SK-N-SH (cell line): ENCODE results near the gene SERPINA1. TPM values are rescaled to one million over a fixed set of nuclear protein-coding genes. Genes with fewer than 3 reads are reported as not detected.

Experiments used
- CTCF ChIA-PET: fragments of 300-600, 350-600 bp; formaldehyde crosslinking; extraction: SDS; loops from one replicate; lab custom pipeline; 2021; lab: Yijun Ruan, JAX
- POLR2A ChIA-PET: fragments of 350-600 bp; sonication (Branson Sonifier 250); formaldehyde crosslinking; extraction: SDS; loops from one replicate; lab custom pipeline; 2020; ENCODE audit warnings: antibody characterized with exemption, inconsistent platforms; lab: Yijun Ruan, JAX
- DNase-seq: peaks from one replicate; pipeline ENCODE4 v3.0.0; 2012
- H2AFZ ChIP-seq: fragments of 200-600 bp; sonication (generic); 2 replicates; pipeline ENCODE4 v1.8.1; 2016; ENCODE audit warnings: antibody characterized with exemption, mild to moderate bottlenecking, low read depth
- H3F3A ChIP-seq: fragments of 200-600 bp; sonication (generic); replicated peaks from 2 replicates; pipeline ENCODE3; 2016; ENCODE audit warnings: antibody characterized with exemption, mild to moderate bottlenecking; ENCODE audit not compliant: insufficient read depth
- H3K27ac ChIP-seq, 2 experiments: fragments of 200-500 bp in 1 of 2; fragments of 200-600 bp in 1 of 2; sonication (Bioruptor generic) in 1 of 2; sonication (generic), shearing (Covaris generic) in 1 of 2; 2 replicates each; pipeline versions ENCODE4 v1.5.1 to v1.6.1; 2014 to 2016; ENCODE audit warnings: low read depth in 2 of 2, inconsistent platforms in 1 of 2, low read length in 1 of 2, mild to moderate bottlenecking in 1 of 2, mixed read lengths in 1 of 2
- H3K27me3 ChIP-seq: fragments of 200-600 bp; sonication (generic), shearing (Covaris generic); 2 replicates; pipeline ENCODE4 v1.6.1; 2016; ENCODE audit warnings: mixed run types; ENCODE audit not compliant: insufficient read depth
- H3K36me3 ChIP-seq, 2 experiments: fragments of 200-500 bp in 1 of 2; fragments of 200-600 bp in 1 of 2; sonication (Bioruptor generic) in 1 of 2; sonication (generic) in 1 of 2; replicated peaks in 1 of 2; 2 replicates each; pipeline versions ENCODE3 to v1.5.1; 2014 to 2016; ENCODE audit warnings: low read length in 1 of 2, mild to moderate bottlenecking in 1 of 2; ENCODE audit not compliant: insufficient read depth in 2 of 2, control insufficient read depth in 1 of 2
- H3K4me1 ChIP-seq, 2 experiments: fragments of 200-500 bp in 1 of 2; fragments of 200-600 bp in 1 of 2; sonication (Bioruptor generic) in 1 of 2; sonication (generic), shearing (Covaris generic) in 1 of 2; 2 replicates each; pipeline versions ENCODE4 v1.5.1 to v1.6.1; 2014 to 2016; ENCODE audit warnings: low read depth in 1 of 2, low read length in 1 of 2, mixed run types in 1 of 2; ENCODE audit not compliant: insufficient read depth in 2 of 2, control insufficient read depth in 1 of 2
- H3K4me2 ChIP-seq: fragments of 200-600 bp; sonication (generic), shearing (Covaris generic); 2 replicates; pipeline ENCODE4 v1.6.1; 2017; ENCODE audit warnings: mixed run types
- H3K4me3 ChIP-seq, 2 experiments: fragments of 200-500 bp in 1 of 2; fragments of 200-600 bp in 1 of 2; sonication (Bioruptor generic) in 1 of 2; sonication (generic), shearing (Covaris generic) in 1 of 2; 2 replicates each; pipeline versions ENCODE4 v1.5.1 to v1.8.1; 2014 to 2016; ENCODE audit warnings: low read depth in 2 of 2, inconsistent platforms in 1 of 2, low read length in 1 of 2, mild to moderate bottlenecking in 1 of 2, mixed read lengths in 1 of 2, moderate library complexity in 1 of 2
- H3K79me2 ChIP-seq: fragments of 200-600 bp; sonication (generic); 2 replicates; pipeline ENCODE4 v1.8.1; 2017; ENCODE audit warnings: mild to moderate bottlenecking; ENCODE audit not compliant: insufficient read depth
- H3K9ac ChIP-seq: fragments of 200-600 bp; sonication (generic); 2 replicates; pipeline ENCODE4 v1.6.1; 2017; ENCODE audit warnings: mixed run types
- H3K9me2 ChIP-seq: fragments of 200-600 bp; sonication (generic); 2 replicates; pipeline ENCODE4 v1.6.1; 2017; ENCODE audit warnings: mixed run types
- H3K9me3 ChIP-seq: fragments of 200-600 bp; sonication (generic); 2 replicates; pipeline ENCODE4 v1.6.1; 2017; ENCODE audit warnings: mixed run types, mild to moderate bottlenecking, moderate library complexity
- H4K20me1 ChIP-seq: fragments of 200-600 bp; sonication (generic); 2 replicates; pipeline ENCODE4 v1.6.1; 2017; ENCODE audit warnings: mild to moderate bottlenecking, mixed run types; ENCODE audit not compliant: insufficient read depth
- CTCF ChIP-seq: fragments of 200-600 bp; sonication (generic); IDR thresholded peaks from 2 replicates; pipeline ENCODE4 v1.6.1; 2017; ENCODE audit warnings: antibody characterized with exemption, mild to moderate bottlenecking, moderate library complexity
- ELF1 ChIP-seq: IDR thresholded peaks from 2 replicates; pipeline ENCODE4 v1.4.0; 2012
- EP300 ChIP-seq, 2 experiments: IDR thresholded peaks; 2 replicates each; pipeline versions ENCODE4 v1.4.0 to v1.6.1; 2012; ENCODE audit warnings: borderline replicate concordance in 1 of 2, low read depth in 1 of 2, low read length in 1 of 2
- GABPA ChIP-seq: IDR thresholded peaks from 2 replicates; pipeline ENCODE4 v1.4.0; 2012; ENCODE audit warnings: low read depth, mild to moderate bottlenecking
- JUND ChIP-seq: IDR thresholded peaks from 2 replicates; pipeline ENCODE4 v1.4.0; 2012
- MAX ChIP-seq: IDR thresholded peaks from 2 replicates; pipeline ENCODE4 v1.4.0; 2012; ENCODE audit warnings: low read depth
- MXI1 ChIP-seq: IDR thresholded peaks from 2 replicates; pipeline ENCODE4 v1.6.1; 2012; ENCODE audit warnings: mild to moderate bottlenecking, low read depth, low read length, improper control_type of control experiment
- NRF1 ChIP-seq: IDR thresholded peaks from 2 replicates; pipeline ENCODE4 v1.6.1; 2012; ENCODE audit warnings: low read depth, mild to moderate bottlenecking, low read length
- POLR2AphosphoS5 ChIP-seq: IDR thresholded peaks from 2 replicates; pipeline ENCODE4 v1.6.1; 2012; ENCODE audit warnings: low read depth, low read length
- RCOR1 ChIP-seq: fragments of 150-350 bp; IDR thresholded peaks from 2 replicates; pipeline ENCODE4 v1.6.1; 2017; ENCODE audit warnings: antibody characterized with exemption, low read length
- REST ChIP-seq: IDR thresholded peaks from 2 replicates; pipeline ENCODE4 v1.6.1; 2012; ENCODE audit warnings: mild to moderate bottlenecking, low read depth, low read length, moderate library complexity
- RFX5 ChIP-seq: IDR thresholded peaks from 2 replicates; pipeline ENCODE4 v1.6.1; 2012; ENCODE audit warnings: mild to moderate bottlenecking, improper control_type of control experiment, low read length
- TAF1 ChIP-seq: IDR thresholded peaks from 2 replicates; pipeline ENCODE4 v1.6.1; 2012; ENCODE audit warnings: low read depth, mild to moderate bottlenecking, low read length, moderate library complexity, borderline replicate concordance
- TCF12 ChIP-seq: IDR thresholded peaks from 2 replicates; pipeline ENCODE4 v1.4.0; 2012
- TEAD4 ChIP-seq: IDR thresholded peaks from 2 replicates; pipeline ENCODE4 v1.4.0; 2012; ENCODE audit warnings: mild to moderate bottlenecking, borderline replicate concordance; ENCODE audit not compliant: insufficient read depth
- ZBTB33 ChIP-seq: IDR thresholded peaks from 2 replicates; pipeline ENCODE4 v1.4.0; 2012; ENCODE audit warnings: low read depth, borderline replicate concordance
- WGBS: methylation state at CpG from one replicate; pipeline ENCODE4 v1.1.6; 2017; ENCODE audit warnings: low lambda C conversion rate; 5-methylcytosine and 5-hydroxymethylcytosine counted together
- polyA plus RNA-seq, 3 experiments: library from polyadenylated mRNA; depleted of rRNA; stranded (reverse); fragments of >200 nt; gene quantifications; 2 replicates each; pipeline ENCODE4 v1.2.3, GENCODE V29; 2012

Gene SERPINA1
- polyA plus RNA-seq, 1 of the 3 experiments (the other 2 are of a cell fraction), result 11.3 TPM

GRCh38 chr14:94380225-94381148 lies 7.9 kb downstream of the SERPINA1 start:
- Histone ChIP-seq H3K36me3 (no peaks in the 10 kb centered on the region), H2AFZ (no peak overlapping the region), H3K27ac (no peak overlapping the region), H3K9me2 (no peaks in the 10 kb centered on the region), H3K9ac (no peak overlapping the region), H3K27me3 (no peaks in the 10 kb centered on the region), H3K79me2 (no peaks in the 10 kb centered on the region), H3F3A (no peaks in the 10 kb centered on the region), H3K4me1 (no peaks in the 10 kb centered on the region), H3K4me3 (no peak overlapping the region), H4K20me1 (no peaks in the 10 kb centered on the region), H3K9me3 (no peaks in the 10 kb centered on the region), H3K4me2 (no peak overlapping the region)
- ChIA-PET POLR2A (no interaction called here), CTCF (interaction anchor here (1.3 kb wide), 1 partner anchor 11 kb away, joined by 3 read pairs; no protein-coding TSS in a partner anchor)
- no peak for DNase-seq
- 56% methylated on average over 15 of the region's 16 CpGs for WGBS
- TF ChIP-seq RFX5 (no peak), ZBTB33 (no peak), RCOR1 (no peak), MAX (no peak), MXI1 (no peak), TAF1 (no peak), NRF1 (no peak), GABPA (no peak)

- no peaks in the 10 kb centered on the region for H3K9me3 ChIP-seq
- CTCF ChIA-PET, result interaction anchor here (1.3 kb wide), 1 partner anchor 12 kb away, joined by 3 read pairs; no protein-coding TSS in a partner anchor
- H3K9ac ChIP-seq, result no peak overlapping the region
- no peak overlapping the region for H3K27ac ChIP-seq
- no peak overlapping the region for H3K4me3 ChIP-seq
- peaks cover 2% of the 10 kb centered on the region for H3F3A ChIP-seq
- H3K79me2 ChIP-seq, result no peaks in the 10 kb centered on the region
- H3K27me3 ChIP-seq, result no peaks in the 10 kb centered on the region
- WGBS, result 49% methylated on average over 13 of the region's 16 CpGs
- H3K36me3 ChIP-seq, result no peaks in the 10 kb centered on the region
- H3K4me1 ChIP-seq, result no peaks in the 10 kb centered on the region
- H3K9me2 ChIP-seq, result no peaks in the 10 kb centered on the region
- POLR2A ChIA-PET, result no interaction called here
- no peak overlapping the region for H3K4me2 ChIP-seq
- no peak for DNase-seq
- H2AFZ ChIP-seq, result no peak overlapping the region
- H4K20me1 ChIP-seq, result no peaks in the 10 kb centered on the region
- no peak for TF ChIP-seq TAF1
- TF ChIP-seq REST, result no peak
- TF ChIP-seq TEAD4, result no peak
- TF ChIP-seq MXI1, result no peak
- TF ChIP-seq JUND, result no peak
- TF ChIP-seq MAX, result no peak
- no peak for TF ChIP-seq ELF1
- TF ChIP-seq CTCF, result no peak
- TF ChIP-seq POLR2AphosphoS5, result no peak
- no peak for TF ChIP-seq EP300 (IDR thresholded peaks at IDR 0.05; ENCODE audit: borderline replicate concordance in 1 of 2, low read depth in 1 of 2, low read length in 1 of 2)
- no peak for TF ChIP-seq TCF12
Measured at GRCh38 chr14:94379291-94380224, 8.8 kb downstream of the SERPINA1 start.
